OCI-LY7 (cell line): ENCODE results near the gene TMEM212. TPM values are rescaled to one million over a fixed set of nuclear protein-coding genes. Genes with fewer than 3 reads are reported as not detected.

Experiments
- BruUV-seq: library from RNA; stranded (reverse); fragments of 400-500 nt; replicated peaks from 2 replicates; lab custom pipeline; 2021; lab: Mats Ljungman, UMichigan
- CTCF ChIA-PET: fragments of 300-600 bp; sonication (Branson Sonifier 250); formaldehyde crosslinking; loops from one replicate; lab custom pipeline; 2022; ENCODE audit warnings: antibody characterized with exemption; ENCODE audit not compliant: unreplicated experiment; lab: Charles Lee
- POLR2A ChIA-PET: fragments of 300-600 bp; sonication (Branson Sonifier 250); formaldehyde crosslinking; loops from one replicate; lab custom pipeline; 2022; ENCODE audit warnings: antibody characterized with exemption; lab: Charles Lee
- DNase-seq: peaks from one replicate; pipeline ENCODE4 v3.0.0-alpha.2; 2015; ENCODE audit warnings: low spot score
- H2AFZ ChIP-seq: fragments of 200-600 bp; sonication (generic), shearing (Covaris generic); 2 replicates; pipeline ENCODE4 v1.6.1; 2014; ENCODE audit warnings: mild to moderate bottlenecking, antibody characterized with exemption, low read length, moderate library complexity
- H3K27ac ChIP-seq: fragments of 200-600 bp; sonication (generic); 2 replicates; pipeline ENCODE4 v1.5.1; 2014; ENCODE audit warnings: mixed run types, low read depth, mild to moderate bottlenecking, moderate library complexity, low read length, inconsistent platforms; ENCODE audit not compliant: poor library complexity, severe bottlenecking
- H3K36me3 ChIP-seq: fragments of 200-600 bp; sonication (generic); 2 replicates; pipeline ENCODE4 v1.6.1; 2014; ENCODE audit warnings: mild to moderate bottlenecking, antibody characterized with exemption, low read length, moderate library complexity, mixed read lengths; ENCODE audit not compliant: insufficient read depth
- H3K4me1 ChIP-seq: fragments of 200-600 bp; sonication (generic); 2 replicates; pipeline ENCODE4 v1.5.1; 2014; ENCODE audit warnings: mild to moderate bottlenecking, low read length; ENCODE audit not compliant: insufficient read depth, poor library complexity, severe bottlenecking
- H3K4me2 ChIP-seq: fragments of 200-600 bp; sonication (generic); 2 replicates; pipeline ENCODE4 v1.6.1; 2014; ENCODE audit warnings: mild to moderate bottlenecking, low read length
- H3K4me3 ChIP-seq: fragments of 200-600 bp; sonication (generic); 2 replicates; pipeline ENCODE4 v1.5.1; 2014; ENCODE audit warnings: mild to moderate bottlenecking, low read depth, low read length; ENCODE audit not compliant: poor library complexity, severe bottlenecking
- H3K79me2 ChIP-seq: fragments of 200-600 bp; sonication (generic); 2 replicates; pipeline ENCODE4 v1.6.1; 2016; ENCODE audit warnings: low read depth, mild to moderate bottlenecking, low read length, moderate library complexity, mixed read lengths; ENCODE audit not compliant: insufficient read depth
- H3K9me2 ChIP-seq: fragments of 200-600 bp; sonication (generic); 2 replicates; pipeline ENCODE4 v1.6.1; 2016; ENCODE audit warnings: mild to moderate bottlenecking, low read length, mixed read lengths; ENCODE audit not compliant: insufficient read depth
- H3K9me3 ChIP-seq: fragments of 200-600 bp; sonication (generic); 2 replicates; pipeline ENCODE4 v1.6.1; 2014; ENCODE audit warnings: mild to moderate bottlenecking, mixed run types, low read length, mixed read lengths
- H4K20me1 ChIP-seq: fragments of 200-600 bp; sonication (generic); 2 replicates; pipeline ENCODE4 v1.6.1; 2014; ENCODE audit warnings: mild to moderate bottlenecking, antibody characterized with exemption, low read length, moderate library complexity, mixed read lengths; ENCODE audit not compliant: insufficient read depth
- EZH2phosphoT487 ChIP-seq: fragments of 200-600 bp; sonication (generic); IDR thresholded peaks from 2 replicates; pipeline ENCODE4 v1.6.1; 2018; ENCODE audit warnings: low read depth, borderline replicate concordance, mild to moderate bottlenecking, mixed run types, antibody characterized with exemption, low read length, moderate library complexity, mixed read lengths
- intact Hi-C: fragments of 100-400 bp; cut with micrococcal nuclease; formaldehyde crosslinking; loops from one replicate; pipeline ENCODE4 v1.10.0; 2022; ENCODE audit not compliant: unreplicated experiment
- total RNA-seq, 2 experiments: library from RNA; depleted of rRNA in 1 of 2; stranded (reverse); fragments of >200 nt in 1 of 2; shearing (Covaris generic) in 1 of 2; gene quantifications; 2 replicates each; pipeline ENCODE4 v1.2.3, GENCODE V29; 2014 to 2022
- TF ChIP-seq, protein P1 (sequence below): fragments of 200-600 bp; sonication (generic); conservative IDR thresholded peaks from 2 replicates; pipeline ENCODE4 v1.5.1; 2014; ENCODE audit warnings: mild to moderate bottlenecking, antibody characterized with exemption, low read length, moderate library complexity, mixed read lengths

The TMEM212 gene
- total RNA-seq, 2 experiments from 2014 or later = not detected

DNA sequence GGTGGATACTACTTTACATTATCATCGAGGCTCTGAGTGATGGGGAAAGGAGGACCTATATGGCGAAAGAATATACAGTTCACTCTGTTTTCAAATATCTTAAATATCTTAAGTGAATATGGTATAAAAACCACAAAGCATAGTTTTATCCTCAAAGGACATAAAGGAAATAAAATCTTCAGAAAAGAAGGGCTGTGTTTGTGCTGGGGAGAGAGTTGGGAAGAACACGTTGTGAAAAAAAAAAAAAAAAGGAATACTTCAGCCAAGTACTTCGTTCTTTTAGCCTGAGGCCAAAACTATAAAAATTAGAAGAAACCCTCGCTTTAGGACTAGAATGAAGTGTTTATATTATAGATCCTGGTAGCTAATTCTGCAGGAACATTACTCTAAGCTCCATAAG is 10.2 kb upstream of the TMEM212 start:
- no peaks in the 10 kb centered on the region for H3K9me3 ChIP-seq
- CTCF ChIA-PET = no interaction called here
- no peak overlapping the region for H2AFZ ChIP-seq
- no peak for DNase-seq
- TF ChIP-seq, protein P1, sequence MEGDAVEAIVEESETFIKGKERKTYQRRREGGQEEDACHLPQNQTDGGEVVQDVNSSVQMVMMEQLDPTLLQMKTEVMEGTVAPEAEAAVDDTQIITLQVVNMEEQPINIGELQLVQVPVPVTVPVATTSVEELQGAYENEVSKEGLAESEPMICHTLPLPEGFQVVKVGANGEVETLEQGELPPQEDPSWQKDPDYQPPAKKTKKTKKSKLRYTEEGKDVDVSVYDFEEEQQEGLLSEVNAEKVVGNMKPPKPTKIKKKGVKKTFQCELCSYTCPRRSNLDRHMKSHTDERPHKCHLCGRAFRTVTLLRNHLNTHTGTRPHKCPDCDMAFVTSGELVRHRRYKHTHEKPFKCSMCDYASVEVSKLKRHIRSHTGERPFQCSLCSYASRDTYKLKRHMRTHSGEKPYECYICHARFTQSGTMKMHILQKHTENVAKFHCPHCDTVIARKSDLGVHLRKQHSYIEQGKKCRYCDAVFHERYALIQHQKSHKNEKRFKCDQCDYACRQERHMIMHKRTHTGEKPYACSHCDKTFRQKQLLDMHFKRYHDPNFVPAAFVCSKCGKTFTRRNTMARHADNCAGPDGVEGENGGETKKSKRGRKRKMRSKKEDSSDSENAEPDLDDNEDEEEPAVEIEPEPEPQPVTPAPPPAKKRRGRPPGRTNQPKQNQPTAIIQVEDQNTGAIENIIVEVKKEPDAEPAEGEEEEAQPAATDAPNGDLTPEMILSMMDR = no peak
- no peak for TF ChIP-seq EZH2phosphoT487
- H3K4me2 ChIP-seq = no peak overlapping the region
- POLR2A ChIA-PET = no interaction called here
- BruUV-seq = no TSS peak
- no peaks in the 10 kb centered on the region for H4K20me1 ChIP-seq
- no peaks in the 10 kb centered on the region for H3K4me1 ChIP-seq
- H3K4me3 ChIP-seq = no peak overlapping the region
- no peak overlapping the region for H3K27ac ChIP-seq
- intact Hi-C loops = no loop called here
- no peaks in the 10 kb centered on the region for H3K9me2 ChIP-seq
- H3K36me3 ChIP-seq = no peaks in the 10 kb centered on the region
- H3K79me2 ChIP-seq = no peaks in the 10 kb centered on the region

GRCh38 chr3:171833789-171834460 is 9.2 kb upstream of the TMEM212 start:
- H3K4me3 ChIP-seq = no peak overlapping the region
- intact Hi-C loops = no loop called here
- no peak overlapping the region for H3K4me2 ChIP-seq
- no peaks in the 10 kb centered on the region for H4K20me1 ChIP-seq
- TF ChIP-seq, protein P1 = peak; percentile 49; the same call in 1 of the 2 replicates
- TF ChIP-seq EZH2phosphoT487 = no peak
- no peaks in the 10 kb centered on the region for H3K9me2 ChIP-seq
- no peak overlapping the region for H2AFZ ChIP-seq
- H3K4me1 ChIP-seq = no peaks in the 10 kb centered on the region
- no TSS peak for BruUV-seq
- ChIA-PET POLR2A (interaction anchor here (0.8 kb wide), 1 partner anchor 41 kb away, joined by 3 read pairs; no protein-coding TSS in a partner anchor), CTCF (no interaction called here)
- H3K79me2 ChIP-seq = no peaks in the 10 kb centered on the region
- peak; percentile 15 for DNase-seq
- H3K9me3 ChIP-seq = no peaks in the 10 kb centered on the region
- no peak overlapping the region for H3K27ac ChIP-seq
- no peaks in the 10 kb centered on the region for H3K36me3 ChIP-seq

GRCh38 chr3:171834461-171834801 is 8.7 kb upstream of the TMEM212 start:
- no peak overlapping the region for H3K27ac ChIP-seq
- no peaks in the 10 kb centered on the region for H3K79me2 ChIP-seq
- BruUV-seq = no TSS peak
- no peaks in the 10 kb centered on the region for H3K9me2 ChIP-seq
- TF ChIP-seq, protein P1 = no peak
- TF ChIP-seq EZH2phosphoT487 = no peak
- DNase-seq = no peak
- H3K4me3 ChIP-seq = no peak overlapping the region
- no peak overlapping the region for H3K4me2 ChIP-seq
- intact Hi-C loops = no loop called here
- no peaks in the 10 kb centered on the region for H4K20me1 ChIP-seq
- H3K9me3 ChIP-seq = no peaks in the 10 kb centered on the region
- ChIA-PET POLR2A (interaction anchor here (0.8 kb wide), 1 partner anchor 42 kb away, joined by 3 read pairs; no protein-coding TSS in a partner anchor), CTCF (no interaction called here)
- no peak overlapping the region for H2AFZ ChIP-seq
- H3K36me3 ChIP-seq = no peaks in the 10 kb centered on the region
- H3K4me1 ChIP-seq = no peaks in the 10 kb centered on the region
